GM23248 (cell line): ENCODE results near the gene TNKS1BP1.

Experiments used
- EZH2 ChIP-seq: fragments of 200-600 bp; sonication (generic); IDR thresholded peaks from 2 replicates; pipeline ENCODE4 v1.6.1; 2018; ENCODE audit warnings: antibody characterized with exemption, mild to moderate bottlenecking; ENCODE audit not compliant: insufficient read depth, poor library complexity, severe bottlenecking
- EZH2phosphoT487 ChIP-seq: fragments of 200-600 bp; sonication (generic); IDR thresholded peaks from 2 replicates; pipeline ENCODE4 v1.6.1; 2018; ENCODE audit warnings: antibody characterized with exemption, moderate library complexity, mild to moderate bottlenecking, low read depth; ENCODE audit not compliant: insufficient read depth

DNA sequence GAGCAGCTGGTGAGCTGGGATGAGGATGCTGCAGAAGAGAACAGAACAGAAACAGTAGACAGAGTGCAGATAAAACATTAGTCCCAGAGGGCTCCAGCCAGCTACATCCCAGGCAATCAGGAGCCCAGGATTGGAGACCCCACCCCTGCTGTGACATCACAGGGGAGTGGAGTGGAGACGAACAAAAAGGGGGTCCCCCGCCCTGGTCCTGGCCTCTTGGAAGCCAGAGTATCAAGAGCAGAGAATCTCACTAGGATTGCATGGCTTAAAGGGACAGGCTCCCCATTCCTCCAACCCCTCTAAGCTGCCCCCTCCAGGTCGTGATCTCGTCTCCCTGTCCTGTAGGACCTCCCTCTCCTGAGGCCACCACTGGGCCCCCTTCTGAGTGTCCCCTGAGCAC, 13.4 kb upstream of the TNKS1BP1 start, which contains the start of gene P2RX3:
- no peak for TF ChIP-seq EZH2phosphoT487
- TF ChIP-seq EZH2: no peak
